NAMALWA (cell line): ENCODE measurements around the gene PIK3CD.
A peak's percentile ranks its signal among the peaks of the same experiment; 100 is the strongest.
"Not testable (repeated sequence)": the region's sequence is repeated elsewhere in the genome, so short reads cannot be mapped to it uniquely, and the experiment has no call there.

ENCODE experiments used
- DNase-seq: peaks from one replicate; pipeline ENCODE4 v3.0.0-alpha.2; 2015; ENCODE audit warnings: low spot score

The PIK3CD gene

DNA sequence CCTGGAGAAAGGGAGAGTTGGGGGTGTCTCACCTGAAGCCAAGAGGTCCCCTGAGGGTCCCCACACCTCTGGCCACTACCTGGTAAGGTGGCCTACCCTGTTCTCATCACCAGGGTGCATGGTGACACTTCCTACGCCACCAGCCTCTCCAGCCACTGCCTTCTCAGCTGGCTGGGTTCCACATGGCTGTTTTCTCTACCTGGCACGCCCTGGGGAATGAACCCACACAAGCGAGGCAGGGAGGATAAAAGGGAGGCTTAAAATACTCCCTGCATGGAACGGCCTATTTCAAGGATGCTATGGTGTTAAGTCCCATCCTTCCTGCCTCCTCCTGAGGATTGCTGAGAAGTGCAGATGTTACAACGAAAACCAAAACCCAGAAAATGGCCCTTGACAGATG is 84.7 kb downstream of the PIK3CD start:
- no peak for DNase-seq

DNA sequence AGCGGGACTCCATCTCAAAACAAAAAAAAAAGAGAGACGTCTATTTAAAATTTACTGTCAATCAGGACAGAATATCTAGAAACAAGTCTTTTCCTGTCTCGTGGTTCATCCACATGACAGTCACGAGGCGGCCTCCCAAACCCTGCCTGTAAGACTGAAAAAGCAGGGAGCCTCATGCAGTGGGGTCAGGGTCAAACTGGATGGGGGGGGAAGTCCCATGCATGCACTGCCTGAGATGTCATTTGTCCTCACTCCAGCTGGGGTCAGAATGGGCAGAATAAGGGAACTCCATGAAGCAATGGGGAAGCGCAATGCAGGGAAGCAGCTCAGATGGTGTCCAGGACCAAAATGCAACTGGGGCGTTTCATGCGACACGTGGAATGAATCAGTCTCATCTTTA is 85.5 kb downstream of the PIK3CD start:
- no peak for DNase-seq

DNA sequence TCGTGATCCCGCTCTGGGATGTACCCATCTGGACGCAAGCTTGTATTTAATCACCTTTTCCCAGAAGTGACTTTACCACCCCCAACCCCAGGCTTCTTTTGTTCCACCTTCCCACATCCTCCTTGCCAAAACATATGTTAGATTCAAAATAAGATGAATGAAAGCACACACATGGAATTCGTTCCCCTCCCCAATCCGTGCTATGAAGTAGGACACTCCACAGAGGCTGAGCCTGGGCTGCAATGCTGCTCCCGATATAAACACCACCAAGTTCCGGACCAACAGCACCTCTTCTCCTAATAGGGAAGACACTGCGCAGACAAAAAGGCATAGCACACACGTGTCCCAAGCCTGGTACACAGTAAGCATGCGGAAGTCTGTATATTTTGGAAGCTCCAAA is 86.1 kb downstream of the PIK3CD start:
- DNase-seq = no peak

DNA sequence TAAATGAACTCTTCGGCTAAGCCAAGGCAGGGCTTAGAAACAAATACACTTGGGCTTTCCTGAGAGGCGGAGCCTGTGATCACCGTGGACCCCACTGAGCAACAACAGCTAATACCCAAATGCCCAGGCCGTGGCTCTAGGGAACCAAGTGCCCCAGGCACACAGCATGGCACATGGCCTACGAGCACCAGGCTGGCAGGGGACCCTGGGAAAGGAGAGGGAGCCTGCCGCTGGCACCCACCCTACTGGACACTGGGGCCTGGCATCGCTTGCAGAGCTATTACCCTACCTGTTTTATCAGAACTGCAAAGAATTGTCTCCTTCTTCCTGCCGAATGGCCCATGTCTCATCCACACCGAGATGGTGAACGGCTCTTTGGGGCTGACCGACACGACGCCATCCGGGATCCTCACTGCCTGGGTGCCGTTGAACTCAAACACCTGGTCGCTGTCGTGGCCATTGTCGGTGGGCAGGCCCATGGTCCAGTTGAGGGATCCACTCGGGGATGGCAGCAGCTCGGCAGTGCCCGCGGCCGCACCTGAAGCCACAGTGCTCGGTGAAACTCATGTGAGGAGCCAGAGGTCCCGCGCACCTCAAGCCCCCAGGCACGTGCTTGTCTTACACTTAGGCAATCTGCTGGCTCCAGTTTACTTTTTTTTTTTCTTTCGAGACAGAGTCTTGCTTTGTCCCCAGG is 92.7 kb downstream of the PIK3CD start:
- DNase-seq = no peak

DNA sequence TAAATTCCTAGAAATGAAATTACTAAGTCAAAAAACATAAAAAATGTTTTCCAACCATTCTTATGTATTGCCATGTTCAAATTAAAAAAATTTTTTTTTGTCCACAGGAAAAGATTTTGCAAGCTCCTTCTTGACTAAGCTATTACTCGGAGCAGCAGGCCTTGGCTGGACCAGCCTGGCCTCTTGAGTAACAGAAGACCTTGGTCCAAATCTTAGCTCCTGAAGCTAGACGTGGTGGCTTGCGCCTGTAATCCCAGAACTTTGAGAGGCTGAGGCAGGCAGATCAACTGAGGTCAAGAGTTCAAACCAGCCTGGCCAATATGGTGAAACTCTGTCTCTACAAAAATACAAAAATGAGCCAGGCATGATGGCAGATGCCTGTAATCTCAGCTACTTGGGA is 94.7 kb downstream of the PIK3CD start:
- no peak for DNase-seq

DNA sequence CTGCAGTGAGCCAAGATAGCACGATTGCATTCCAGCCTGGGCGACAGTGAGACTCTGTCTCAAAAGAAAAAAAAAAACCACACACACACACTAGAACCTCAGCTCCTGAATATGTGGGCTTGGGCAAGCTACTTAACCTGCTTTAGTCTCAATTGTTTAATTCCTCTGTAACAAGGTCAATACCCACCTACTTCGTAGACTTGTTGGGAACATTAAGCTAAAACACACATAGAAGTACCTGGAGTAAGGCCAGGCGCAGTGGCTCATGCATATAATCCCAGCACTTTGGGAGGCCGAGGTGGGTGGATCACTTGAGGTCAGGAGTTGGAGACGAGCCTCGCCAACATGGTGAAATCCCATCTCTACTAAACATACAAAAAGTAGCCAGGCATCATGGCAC is 95.1 kb downstream of the PIK3CD start:
- no peak for DNase-seq

DNA sequence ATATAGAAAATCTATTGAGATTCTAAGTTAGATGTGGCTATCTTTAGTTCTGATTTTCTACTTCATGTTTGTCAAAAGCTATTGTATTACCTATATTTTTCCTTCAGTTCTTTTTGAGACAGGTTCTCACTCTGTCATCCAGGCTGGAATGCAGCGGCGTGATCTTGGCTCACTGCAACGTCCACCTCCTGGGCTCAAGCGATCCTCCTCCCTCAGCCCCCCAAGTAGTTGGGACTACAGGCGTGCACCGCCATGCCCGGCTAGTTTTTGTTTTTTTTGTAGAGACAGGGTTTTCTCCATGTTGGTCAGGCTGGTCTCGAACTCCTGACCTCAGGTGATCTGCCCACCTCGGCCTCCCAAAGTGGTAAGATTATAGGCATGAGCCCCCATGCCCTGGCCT is 96.9 kb downstream of the PIK3CD start:
- DNase-seq = not testable (repeated sequence)

DNA sequence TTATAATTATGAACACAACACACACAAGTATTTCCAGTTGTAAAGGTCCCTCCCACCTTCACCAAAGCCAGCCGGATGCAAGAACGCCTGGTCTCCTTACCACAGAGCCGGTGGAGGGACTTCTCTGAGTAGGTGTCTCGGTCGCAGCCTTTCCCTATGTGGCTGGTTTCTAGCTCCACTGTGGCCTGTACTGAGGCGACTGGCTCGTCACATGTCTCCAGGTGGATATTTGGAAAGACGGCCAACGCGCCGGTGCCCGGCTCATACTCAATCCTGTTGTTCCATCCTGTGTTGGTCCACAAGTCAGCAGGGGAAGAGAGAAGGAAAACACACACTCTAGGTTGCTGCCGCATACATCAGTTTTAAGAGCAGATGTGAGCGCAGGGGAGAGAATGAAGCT is 97.8 kb downstream of the PIK3CD start:
- no peak for DNase-seq

DNA sequence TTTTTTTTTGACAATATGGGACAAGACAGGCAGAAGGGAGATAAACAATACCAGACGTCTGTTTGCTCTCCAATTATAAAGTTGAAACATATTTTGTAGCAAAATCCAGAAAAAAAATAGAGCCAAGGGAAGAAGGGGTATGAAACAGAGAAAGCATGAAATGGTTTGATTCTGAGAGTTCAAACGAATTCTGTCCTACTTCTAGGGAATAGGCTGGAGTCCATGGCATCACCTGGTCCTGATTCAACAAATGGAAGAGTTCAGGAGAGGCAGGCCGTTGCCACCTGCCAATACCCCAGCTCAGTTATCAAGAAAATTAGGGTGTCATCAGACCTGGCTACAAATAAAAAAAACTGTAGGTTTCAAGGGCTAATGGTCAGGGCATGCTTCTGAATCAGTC is 100.4 kb downstream of the PIK3CD start:
- no peak for DNase-seq

DNA sequence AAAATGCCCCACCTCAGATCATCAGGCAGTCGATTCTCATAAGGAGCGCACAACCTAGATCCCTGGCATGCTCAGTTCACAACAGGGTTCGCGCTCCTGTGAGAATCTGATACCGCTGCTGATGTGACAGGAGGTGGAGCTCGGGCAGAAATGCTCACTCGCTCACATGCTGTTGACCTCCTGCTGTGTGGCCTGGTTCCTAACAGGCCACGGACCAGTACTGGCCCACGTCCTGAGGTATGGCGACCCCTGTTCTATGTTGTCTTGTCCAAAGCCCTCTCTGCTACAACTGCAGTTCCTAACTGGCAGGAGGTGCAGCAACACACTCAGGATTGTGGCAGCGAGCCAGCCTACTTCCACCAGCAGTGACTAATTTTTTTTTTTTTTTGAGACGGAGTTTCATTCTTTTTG is 101.6 kb downstream of the PIK3CD start:
- DNase-seq = no peak

DNA sequence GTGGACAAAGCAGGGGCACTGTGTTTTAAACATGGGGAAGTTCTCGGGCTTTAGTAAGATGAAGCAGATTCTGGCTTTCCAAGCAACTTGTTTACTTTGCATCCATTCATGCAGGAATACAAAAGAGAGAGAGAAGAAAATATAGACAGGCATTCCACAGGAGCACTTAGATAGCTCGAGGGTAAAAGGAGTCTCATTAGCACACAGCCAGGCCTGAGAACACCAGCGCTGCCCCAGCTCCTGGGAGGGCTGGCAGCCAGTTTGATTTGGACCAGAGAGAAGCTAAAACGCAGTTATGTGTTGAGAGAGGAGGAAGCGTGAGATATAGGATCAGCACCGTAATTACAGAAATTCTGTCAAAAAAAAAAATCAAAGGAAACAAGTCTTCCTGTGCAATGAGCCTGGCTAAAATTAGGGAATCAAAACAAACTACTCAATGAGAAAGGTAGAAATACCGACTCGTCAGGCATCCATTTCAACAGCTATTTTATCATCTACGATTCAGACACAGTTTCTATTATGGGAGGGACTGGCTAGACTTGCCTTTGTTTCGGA is 104.0 kb downstream of the PIK3CD start:
- no peak for DNase-seq

DNA sequence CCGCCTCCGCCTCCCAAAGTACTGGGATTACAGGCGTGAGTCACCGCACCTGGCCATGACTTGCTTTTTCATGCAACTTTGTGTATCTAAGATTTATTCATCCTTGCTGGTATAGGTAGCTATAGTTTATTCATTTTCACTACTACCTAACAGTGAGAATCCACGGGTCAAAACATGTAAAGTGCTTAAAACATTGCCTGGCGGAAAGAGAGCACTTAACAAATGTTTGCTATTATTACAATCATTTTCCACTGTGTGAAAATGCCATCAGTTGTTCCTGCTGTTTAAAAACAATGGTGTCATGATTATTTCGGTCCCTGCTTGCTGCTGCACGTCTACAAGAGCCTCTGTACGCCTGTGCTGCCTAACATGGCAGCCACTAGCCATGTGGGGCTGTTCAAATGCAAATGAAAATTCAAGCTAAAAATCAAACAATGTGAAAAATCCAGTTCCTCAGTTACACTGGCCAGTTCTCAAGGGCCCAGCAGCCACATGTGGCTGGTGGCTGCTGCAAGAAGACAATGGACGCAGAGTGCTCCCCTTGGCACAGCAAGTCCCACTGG is 107.1 kb downstream of the PIK3CD start:
- no peak for DNase-seq

DNA sequence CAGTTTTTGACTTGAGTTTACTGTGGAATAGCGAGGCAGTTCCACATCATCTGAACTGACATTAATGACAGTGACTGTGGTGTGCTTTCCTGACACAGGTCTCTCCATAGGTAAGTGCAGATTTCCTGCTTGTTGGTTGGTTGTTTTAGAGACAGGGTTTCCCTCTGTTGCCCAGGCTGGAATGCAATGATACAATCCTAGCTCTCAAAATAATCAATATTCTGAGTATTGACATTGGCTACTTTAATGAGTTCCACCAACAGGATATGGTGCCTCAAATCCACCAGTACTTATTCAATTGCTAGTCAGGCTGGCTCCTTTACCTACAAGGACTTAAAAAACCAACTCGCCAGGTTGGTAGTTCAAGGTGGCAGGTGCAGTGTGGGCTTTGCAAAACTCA is 108.4 kb downstream of the PIK3CD start:
- DNase-seq = no peak

DNA sequence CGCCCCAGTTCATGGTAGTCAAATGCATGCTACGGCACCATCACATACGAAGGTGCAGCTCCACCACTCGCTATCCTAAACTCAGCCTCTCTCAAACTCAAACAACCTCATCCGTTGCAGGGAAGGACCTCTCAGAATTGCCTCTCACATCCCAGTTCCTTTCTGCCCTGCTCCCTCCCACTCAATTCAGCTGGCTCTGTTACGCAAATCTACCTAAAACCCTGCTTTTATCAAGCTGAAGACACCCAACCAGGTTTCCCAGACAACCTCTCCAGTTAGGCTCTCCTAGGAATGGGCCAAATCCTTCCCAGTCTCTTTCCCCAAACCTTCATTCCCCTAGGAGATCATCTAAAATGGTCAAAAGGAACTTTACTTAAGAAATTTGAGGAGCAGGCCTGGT is 109.3 kb downstream of the PIK3CD start:
- no peak for DNase-seq

DNA sequence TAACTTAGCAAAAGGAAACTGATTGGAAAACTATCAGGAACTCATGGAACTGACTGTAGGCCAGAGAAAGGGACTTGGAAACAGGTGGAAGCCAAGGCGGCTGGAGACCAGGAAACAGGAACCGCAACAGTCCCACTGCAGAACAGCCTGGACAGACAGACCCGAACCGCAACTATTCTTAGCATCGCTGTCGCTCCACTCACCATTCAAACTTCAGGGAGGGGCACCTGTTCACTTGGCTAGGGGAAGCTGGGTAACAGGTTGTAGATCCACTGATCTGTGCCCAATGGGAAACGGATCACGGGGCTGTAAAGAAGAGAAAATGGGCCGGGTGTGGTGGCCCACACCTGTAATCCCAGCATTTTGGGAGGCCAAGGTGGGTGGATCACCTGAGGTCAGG is 110.3 kb downstream of the PIK3CD start:
- DNase-seq = no peak

DNA sequence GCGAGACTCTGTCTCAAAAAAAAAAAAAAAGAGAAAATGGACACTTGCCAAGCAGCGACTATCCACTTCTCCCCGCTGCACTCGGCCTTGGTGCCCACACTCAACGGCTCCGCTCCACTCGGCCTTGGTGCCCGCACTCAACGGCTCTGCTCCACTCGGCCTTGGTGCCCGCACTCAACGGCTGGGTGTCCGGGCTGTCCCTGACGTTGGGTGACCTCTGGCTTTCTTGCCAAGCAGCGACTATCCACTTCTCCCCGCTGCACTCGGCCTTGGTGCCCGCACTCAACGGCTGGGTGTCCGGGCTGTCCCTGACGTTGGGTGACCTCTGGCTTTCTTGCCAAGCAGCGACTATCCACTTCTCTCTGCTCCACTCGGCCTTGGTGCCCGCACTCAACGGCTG is 110.9 kb downstream of the PIK3CD start:
- not testable (repeated sequence) for DNase-seq

DNA sequence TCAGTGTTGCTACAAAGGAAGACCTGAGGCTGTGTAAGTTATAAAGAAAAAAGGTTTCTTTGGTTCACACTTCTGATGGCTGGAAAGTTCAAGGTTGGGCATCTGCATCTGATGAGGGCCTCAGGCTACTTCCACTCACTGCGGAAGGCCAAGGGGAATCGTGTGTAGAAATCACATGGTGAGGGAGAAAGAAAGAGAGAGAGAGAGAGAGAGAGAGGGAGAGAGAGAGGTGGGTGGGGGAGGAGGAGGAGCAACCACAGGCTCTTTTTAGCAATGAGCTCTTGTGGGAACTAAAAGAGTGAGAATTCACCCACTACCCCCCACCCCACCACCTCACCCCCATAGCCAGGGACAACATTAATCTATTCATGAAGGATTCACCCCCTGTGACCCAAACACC is 112.4 kb downstream of the PIK3CD start:
- no peak for DNase-seq

DNA sequence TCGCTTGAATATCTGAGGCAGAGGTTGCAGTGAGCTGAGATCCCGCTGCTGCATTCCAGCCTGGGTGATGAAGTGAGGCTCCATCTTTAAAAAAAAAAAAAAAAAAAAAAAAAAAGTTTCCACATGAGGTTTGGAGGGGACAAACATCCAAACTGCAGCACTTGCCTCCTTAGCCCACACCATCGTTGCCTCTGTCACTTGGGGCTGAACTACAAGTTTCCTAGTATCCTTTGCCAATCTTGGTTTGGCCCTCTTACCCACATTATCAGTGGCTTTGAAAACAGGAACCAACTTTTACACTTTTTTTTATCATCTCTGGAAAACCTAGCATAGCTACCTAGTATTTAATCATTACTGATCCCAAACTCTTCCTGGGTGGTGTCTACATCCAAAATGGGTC is 113.0 kb downstream of the PIK3CD start:
- DNase-seq = no peak

DNA sequence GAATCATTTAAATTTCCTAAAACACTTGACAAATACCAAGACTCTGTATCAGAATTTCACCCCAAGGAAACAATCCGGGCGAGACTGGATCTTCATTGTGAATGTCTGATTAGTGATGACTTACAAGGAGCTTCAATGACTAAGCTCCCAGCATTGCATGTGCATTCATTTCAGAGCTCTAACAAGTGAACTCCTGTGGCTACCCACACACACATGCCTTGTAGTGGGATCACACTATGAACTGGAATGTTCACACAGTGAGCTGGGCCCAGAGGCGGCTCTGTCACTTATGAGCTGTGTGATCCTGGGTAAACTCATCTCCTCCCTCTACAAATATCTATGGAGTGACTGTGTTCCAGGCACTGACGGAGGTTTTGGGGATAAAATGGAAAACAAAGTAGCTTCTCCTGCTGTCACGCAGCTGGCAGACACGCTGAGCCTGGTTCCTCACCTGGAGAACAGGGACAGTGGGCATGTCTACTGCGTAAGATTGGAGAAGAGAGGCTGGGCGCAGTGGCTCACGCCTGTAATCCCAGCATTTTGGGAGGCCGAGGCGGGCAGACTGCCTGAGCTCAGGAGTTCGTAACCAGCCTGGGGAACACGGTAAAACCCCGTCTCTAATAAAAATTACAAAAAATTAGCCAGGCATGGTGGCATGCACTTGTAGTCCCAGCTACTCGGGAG is 115.4 kb downstream of the PIK3CD start:
- DNase-seq = no peak

DNA sequence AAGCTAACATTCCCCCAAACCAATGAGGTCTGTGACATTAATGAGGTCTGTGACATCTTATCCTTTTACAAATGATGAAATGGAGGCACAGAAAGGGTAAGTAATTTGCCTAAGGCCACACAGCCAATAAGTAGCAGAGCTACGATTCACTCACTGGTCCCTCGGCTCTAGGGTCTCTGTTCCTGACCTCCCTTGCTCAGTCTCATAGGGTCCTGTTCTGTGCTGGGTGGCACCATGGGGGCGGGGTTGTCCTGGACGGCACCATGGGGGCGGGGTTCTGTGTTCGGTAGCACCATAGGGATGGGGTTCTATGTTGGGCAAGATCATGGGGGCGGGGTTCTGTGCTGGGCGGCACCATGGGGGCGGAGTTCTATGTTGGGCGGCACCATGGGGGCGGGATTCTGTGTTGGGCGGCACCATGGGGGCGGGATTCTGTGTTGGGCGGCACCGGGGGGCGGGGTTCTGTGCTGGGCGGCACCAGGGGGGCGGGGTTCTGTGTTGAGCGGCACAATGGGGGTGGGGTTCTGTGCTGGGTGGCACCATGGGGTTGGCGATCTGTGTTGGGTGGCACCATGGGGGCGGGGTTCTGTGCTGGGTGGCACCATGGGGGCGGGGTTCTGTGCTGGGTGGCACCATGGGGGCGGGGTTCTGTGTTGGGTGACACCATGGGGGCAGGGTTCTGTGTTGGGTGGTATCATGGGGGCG is 116.6 kb downstream of the PIK3CD start:
- peak; percentile 78 for DNase-seq

DNA sequence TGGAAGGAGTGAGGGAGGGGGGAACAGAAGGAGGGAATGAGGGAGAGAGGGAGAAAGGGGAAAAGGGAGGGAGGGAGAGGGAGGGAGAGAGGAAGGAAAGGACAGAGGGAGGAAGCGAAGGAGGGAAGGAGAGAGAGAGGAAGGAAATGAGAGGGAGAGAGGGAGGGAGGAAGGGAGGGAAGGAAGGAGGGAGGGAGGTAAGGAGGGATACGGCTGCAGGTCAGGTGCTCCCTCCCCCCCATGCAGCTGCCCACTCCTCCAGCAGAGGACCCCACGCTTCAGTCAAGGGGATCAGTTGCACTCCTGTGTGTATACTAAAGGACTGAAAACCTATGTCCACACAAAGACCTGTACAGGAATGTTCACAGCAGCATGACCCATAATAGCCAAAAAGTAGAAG is 117.5 kb downstream of the PIK3CD start:
- no peak for DNase-seq

DNA sequence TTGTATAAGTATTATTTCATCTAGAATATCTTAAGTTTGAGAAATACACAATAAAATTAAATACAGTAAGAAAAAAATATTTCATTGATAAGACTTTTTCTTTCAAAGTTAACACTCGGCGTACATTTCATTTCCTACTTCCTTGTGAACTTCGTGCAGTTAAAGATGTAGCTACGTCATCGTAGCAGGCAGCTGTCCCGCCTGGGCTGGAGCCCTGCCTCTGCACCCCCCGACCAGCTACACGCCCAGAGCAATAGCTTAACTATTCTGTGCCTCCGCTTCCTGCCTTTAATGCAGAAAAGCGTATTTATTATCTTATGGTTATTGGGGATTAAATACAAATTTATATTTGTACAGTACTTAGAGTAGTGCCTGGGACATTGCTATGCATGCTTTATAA is 118.8 kb downstream of the PIK3CD start:
- DNase-seq = no peak
